Stimulated activated naive CD8-positive, alpha-beta T cell treated with anti-CD3 and anti-CD28 coated beads, Interleukin-15, amount 100 ng/mL, for 72 hours (primary cell): ENCODE data around the gene MYBPC1.
A peak's percentile ranks its signal among the peaks of the same experiment; 100 is the strongest.

Experiments used
- ATAC-seq: fragments of 150-1000 bp; cut with Tn5 transposase; 2 replicates; pipeline ENCODE4 v1.10.0; 2021; ENCODE audit warnings: mild to moderate bottlenecking, moderate library complexity
- DNase-seq, 2 donors: peaks; one replicate each; pipeline ENCODE4 v3.0.0; 2021 to 2022
- H3K27ac Mint-ChIP-seq, 2 donors: one replicate each; pipeline ENCODE4 v1.8.0; 2022; ENCODE audit warnings: mild to moderate bottlenecking in 2 of 2, mixed read lengths in 2 of 2, moderate library complexity in 2 of 2
- H3K27me3 Mint-ChIP-seq: one replicate; pipeline ENCODE4 v1.8.0; 2022; ENCODE audit warnings: mixed read lengths
- H3K4me1 Mint-ChIP-seq: one replicate; pipeline ENCODE4 v1.8.0; 2022; ENCODE audit warnings: mild to moderate bottlenecking, mixed read lengths
- H3K4me3 Mint-ChIP-seq, 2 donors: one replicate each; pipeline ENCODE4 v1.8.0; 2022; ENCODE audit warnings: mild to moderate bottlenecking in 2 of 2, mixed read lengths in 2 of 2, moderate library complexity in 1 of 2
- H3K9me3 Mint-ChIP-seq, 2 donors: one replicate each; pipeline ENCODE4 v1.8.0; 2022; ENCODE audit warnings: mixed read lengths in 2 of 2

The MYBPC1 gene

DNA sequence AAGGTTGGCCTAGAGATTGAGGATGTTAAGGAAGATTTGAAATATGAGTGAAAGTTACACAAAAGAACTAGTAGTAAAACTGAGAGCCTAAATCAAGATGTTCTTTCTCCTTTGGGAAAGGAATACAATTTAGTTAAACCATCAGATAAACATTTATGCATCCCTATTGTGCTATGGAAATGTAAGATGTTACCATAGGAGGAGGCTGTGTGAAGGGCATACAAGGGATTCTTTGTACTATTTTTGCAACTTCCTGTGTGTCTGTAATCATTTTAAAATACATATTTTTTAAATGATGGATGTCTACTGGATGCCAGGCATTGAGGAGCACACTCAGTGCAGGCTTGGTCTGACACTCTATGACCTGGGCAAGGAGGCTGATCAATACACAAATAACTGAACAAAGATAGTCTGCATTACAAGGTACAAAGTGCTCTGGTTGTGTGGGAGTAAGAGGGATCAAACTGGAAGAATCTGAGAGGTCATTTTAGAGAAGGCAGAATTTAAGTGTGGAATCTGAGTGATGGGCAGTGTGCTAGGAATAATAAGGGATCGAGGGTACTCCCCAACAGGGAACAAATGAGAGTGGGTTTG, 96.8 kb downstream of the MYBPC1 start:
- H3K27ac Mint-ChIP-seq = no peak overlapping the region
- no peaks in the 10 kb centered on the region for H3K27me3 Mint-ChIP-seq
- ATAC-seq (no peak), DNase-seq (no peak)
- H3K4me3 Mint-ChIP-seq = no peak overlapping the region
- H3K4me1 Mint-ChIP-seq = peaks cover 15% of the 10 kb centered on the region
- H3K9me3 Mint-ChIP-seq = no peaks in the 10 kb centered on the region

DNA sequence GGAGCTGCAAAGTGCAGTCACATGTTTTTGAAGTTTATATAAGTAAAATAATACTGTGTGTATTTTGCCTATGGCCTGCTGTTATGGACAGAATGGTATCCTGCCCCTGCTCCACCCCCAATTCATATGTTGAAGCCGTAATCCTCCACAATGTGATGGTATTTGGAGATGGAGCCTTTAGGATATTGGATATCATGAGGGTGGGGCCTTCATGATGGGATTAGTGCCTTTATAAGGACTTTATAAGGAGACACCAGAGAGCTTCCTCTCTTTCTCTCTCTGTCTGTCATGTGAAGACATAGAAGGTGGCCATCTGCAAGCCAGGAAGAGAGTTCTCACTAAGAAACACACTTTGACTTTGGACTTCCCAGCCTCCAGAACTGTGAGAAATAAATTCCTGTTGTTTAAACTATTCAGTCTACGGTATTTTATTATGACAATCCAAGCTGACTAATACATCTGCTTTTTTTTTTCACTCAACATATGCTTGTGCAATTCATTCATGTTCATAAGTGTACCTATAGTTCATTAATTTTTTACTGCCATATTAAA, 99.6 kb downstream of the MYBPC1 start:
- no peak overlapping the region for H3K4me3 Mint-ChIP-seq
- no peak overlapping the region for H3K27ac Mint-ChIP-seq
- DNase-seq (no peak), ATAC-seq (no peak)
- no peaks in the 10 kb centered on the region for H3K27me3 Mint-ChIP-seq
- H3K4me1 Mint-ChIP-seq = peaks cover 31% of the 10 kb centered on the region
- no peaks in the 10 kb centered on the region for H3K9me3 Mint-ChIP-seq

- peak overlapping the region in 1 of 2 donors; percentile 30 for H3K27ac Mint-ChIP-seq
- no peaks in the 10 kb centered on the region for H3K9me3 Mint-ChIP-seq
- H3K4me1 Mint-ChIP-seq = peaks cover 37% of the 10 kb centered on the region
- no peak for DNase-seq
- H3K27me3 Mint-ChIP-seq = no peaks in the 10 kb centered on the region
- H3K4me3 Mint-ChIP-seq = no peak overlapping the region
- ATAC-seq = no peak
Observed at GRCh38 chr12:101694986-101695385, 100.2 kb downstream of the MYBPC1 start.

DNA sequence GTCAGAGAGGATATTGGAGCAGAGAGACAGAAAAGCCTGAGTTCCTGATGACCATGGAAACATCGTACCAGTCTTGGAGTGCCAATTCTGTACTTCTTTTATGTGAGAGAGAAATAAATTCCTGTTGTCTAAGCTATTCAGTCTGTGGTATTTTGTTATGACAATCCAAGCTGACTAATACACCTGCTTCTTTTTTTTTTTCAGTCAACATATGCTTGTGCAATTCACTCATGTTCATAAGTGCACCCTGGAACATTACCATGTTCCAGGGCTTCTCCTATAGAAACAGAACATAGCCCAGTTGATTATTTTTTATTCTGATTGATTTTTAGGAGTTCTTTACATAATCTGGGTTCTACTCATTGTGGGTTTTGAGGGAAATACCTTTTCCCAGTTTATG, 100.9 kb downstream of the MYBPC1 start:
- peaks cover 43% of the 10 kb centered on the region for H3K4me1 Mint-ChIP-seq

GRCh38 chr12:101696251-101697196, 101.8 kb downstream of the MYBPC1 start:
- DNase-seq = peak in 1 of 2 donors; percentile 11
- H3K27me3 Mint-ChIP-seq = no peaks in the 10 kb centered on the region
- peak; percentile 22 for ATAC-seq
- no peaks in the 10 kb centered on the region for H3K9me3 Mint-ChIP-seq
- peak overlapping the region; percentile 86 to 89 for H3K4me3 Mint-ChIP-seq
- H3K4me1 Mint-ChIP-seq = peaks cover 43% of the 10 kb centered on the region
- H3K27ac Mint-ChIP-seq = peak overlapping the region; percentile 86 to 89

More for the DNA sequence above, 100.9 kb downstream of the MYBPC1 start:
- DNase-seq = no peak
- no peak overlapping the region for H3K27ac Mint-ChIP-seq
- no peak overlapping the region for H3K4me3 Mint-ChIP-seq
- H3K27me3 Mint-ChIP-seq = no peaks in the 10 kb centered on the region
- H3K9me3 Mint-ChIP-seq = no peaks in the 10 kb centered on the region
- no peak for ATAC-seq

GRCh38 chr12:101697197-101697929, 102.6 kb downstream of the MYBPC1 start, which contains the start of gene CHPT1:
TSS of gene CHPT1 (plus strand) at chr12:101697640. CDS start at chr12:101697862, 222 bp downstream.
- Mint-ChIP-seq H3K27me3 (no peaks in the 10 kb centered on the region), H3K27ac (peak within 1 kb of the TSS; percentile 88 to 93), H3K9me3 (no peaks in the 10 kb centered on the region), H3K4me3 (peak within 1 kb of the TSS; percentile 89 to 94), H3K4me1 (peaks cover 43% of the 10 kb centered on the region)
- DNase-seq (peak; percentile 64 to 71), ATAC-seq (peak; percentile 79)

- H3K27me3 Mint-ChIP-seq = no peaks in the 10 kb centered on the region
- peak overlapping the region; percentile 87 to 93 for H3K27ac Mint-ChIP-seq
- ATAC-seq = peak; percentile 45
- DNase-seq = peak in 1 of 2 donors; percentile 12
- H3K4me3 Mint-ChIP-seq = peak overlapping the region; percentile 89 to 94
- H3K9me3 Mint-ChIP-seq = no peaks in the 10 kb centered on the region
- H3K4me1 Mint-ChIP-seq = peaks cover 50% of the 10 kb centered on the region
Observed at GRCh38 chr12:101697930-101698799, 103.4 kb downstream of the MYBPC1 start.

- DNase-seq (peak in 1 of 2 donors; percentile 14), ATAC-seq (no peak)
- Mint-ChIP-seq H3K27me3 (no peaks in the 10 kb centered on the region), H3K4me1 (peaks cover 54% of the 10 kb centered on the region), H3K9me3 (no peaks in the 10 kb centered on the region), H3K4me3 (peak overlapping the region; percentile 89 to 94), H3K27ac (peak overlapping the region in 1 of 2 donors; percentile 93)
Observed at GRCh38 chr12:101698800-101699347, 104.1 kb downstream of the MYBPC1 start.

DNA sequence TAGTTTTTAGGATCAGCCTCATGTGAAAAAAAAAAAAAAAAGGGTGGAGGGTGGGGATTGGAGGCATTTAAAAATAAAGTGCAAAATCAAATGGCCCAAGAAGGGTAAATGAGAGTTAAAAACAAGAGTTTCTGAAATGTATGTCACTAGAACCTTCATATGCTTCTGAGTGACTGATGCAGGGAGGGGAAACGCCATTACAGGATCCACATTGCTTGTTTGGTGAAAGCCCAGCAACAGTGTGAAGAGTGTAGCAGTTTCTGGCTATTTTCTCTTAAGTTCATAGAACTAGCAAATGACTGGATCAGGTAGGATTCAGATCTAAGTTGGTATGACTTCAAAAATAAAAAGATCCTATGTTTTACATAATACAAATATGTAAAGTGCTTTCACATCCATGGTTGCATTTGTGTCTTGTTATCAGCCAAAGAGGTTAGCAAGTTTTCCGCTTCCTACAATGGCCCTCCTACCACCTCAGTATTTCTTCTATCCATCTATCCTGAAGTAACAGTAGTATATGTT, 105.6 kb downstream of the MYBPC1 start:
- DNase-seq (no peak), ATAC-seq (no peak)
- H3K4me3 Mint-ChIP-seq = no peak overlapping the region
- H3K9me3 Mint-ChIP-seq = no peaks in the 10 kb centered on the region
- H3K4me1 Mint-ChIP-seq = peaks cover 51% of the 10 kb centered on the region
- no peak overlapping the region for H3K27ac Mint-ChIP-seq
- no peaks in the 10 kb centered on the region for H3K27me3 Mint-ChIP-seq

DNA sequence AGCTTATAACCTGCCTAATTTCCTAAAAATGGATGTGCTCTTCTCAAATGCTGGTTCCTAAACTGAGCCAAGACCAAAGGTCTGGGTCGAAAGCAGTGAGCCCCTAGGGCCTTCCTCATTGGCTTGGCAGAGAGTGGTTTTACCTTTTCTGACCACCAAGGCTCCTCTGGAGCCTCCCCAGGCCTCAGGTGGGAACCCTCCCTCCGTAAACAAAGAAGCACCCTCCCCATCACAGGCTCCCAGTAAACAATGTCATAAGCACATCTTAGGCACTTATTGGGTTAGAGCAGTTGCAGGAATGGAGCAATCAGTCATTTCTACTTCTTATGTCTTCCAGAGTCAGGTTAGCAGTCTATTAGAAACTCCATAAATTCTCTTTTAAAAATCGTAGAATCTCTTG, 108.7 kb downstream of the MYBPC1 start:
- peaks cover 32% of the 10 kb centered on the region for H3K4me1 Mint-ChIP-seq
- no peaks in the 10 kb centered on the region for H3K27me3 Mint-ChIP-seq
- no peak for DNase-seq
- H3K9me3 Mint-ChIP-seq = no peaks in the 10 kb centered on the region
- H3K4me3 Mint-ChIP-seq = no peak overlapping the region
- no peak overlapping the region for H3K27ac Mint-ChIP-seq
- ATAC-seq = no peak

DNA sequence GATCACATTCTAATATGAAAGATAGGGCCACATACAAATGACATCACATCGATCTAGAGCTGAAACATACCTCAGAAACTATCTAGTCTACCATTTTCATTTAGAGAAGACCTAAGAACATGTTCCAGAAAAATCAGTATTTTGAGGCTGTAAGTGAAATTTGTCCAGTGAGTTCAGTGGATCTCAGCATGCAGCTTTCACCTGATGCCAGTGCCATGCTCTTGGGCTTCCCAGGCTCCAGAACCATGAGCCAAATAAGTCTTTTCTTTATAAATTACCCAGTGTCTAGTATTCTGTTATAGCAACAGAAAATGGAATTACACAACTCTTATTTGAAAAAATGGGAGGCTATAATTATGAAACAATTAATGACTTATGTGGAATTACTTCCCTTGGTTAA, 111.6 kb downstream of the MYBPC1 start:
- no peak overlapping the region for H3K4me3 Mint-ChIP-seq
- no peak for ATAC-seq
- H3K4me1 Mint-ChIP-seq = peaks cover 28% of the 10 kb centered on the region
- H3K9me3 Mint-ChIP-seq = no peaks in the 10 kb centered on the region
- no peaks in the 10 kb centered on the region for H3K27me3 Mint-ChIP-seq
- H3K27ac Mint-ChIP-seq = no peak overlapping the region
- no peak for DNase-seq

DNA sequence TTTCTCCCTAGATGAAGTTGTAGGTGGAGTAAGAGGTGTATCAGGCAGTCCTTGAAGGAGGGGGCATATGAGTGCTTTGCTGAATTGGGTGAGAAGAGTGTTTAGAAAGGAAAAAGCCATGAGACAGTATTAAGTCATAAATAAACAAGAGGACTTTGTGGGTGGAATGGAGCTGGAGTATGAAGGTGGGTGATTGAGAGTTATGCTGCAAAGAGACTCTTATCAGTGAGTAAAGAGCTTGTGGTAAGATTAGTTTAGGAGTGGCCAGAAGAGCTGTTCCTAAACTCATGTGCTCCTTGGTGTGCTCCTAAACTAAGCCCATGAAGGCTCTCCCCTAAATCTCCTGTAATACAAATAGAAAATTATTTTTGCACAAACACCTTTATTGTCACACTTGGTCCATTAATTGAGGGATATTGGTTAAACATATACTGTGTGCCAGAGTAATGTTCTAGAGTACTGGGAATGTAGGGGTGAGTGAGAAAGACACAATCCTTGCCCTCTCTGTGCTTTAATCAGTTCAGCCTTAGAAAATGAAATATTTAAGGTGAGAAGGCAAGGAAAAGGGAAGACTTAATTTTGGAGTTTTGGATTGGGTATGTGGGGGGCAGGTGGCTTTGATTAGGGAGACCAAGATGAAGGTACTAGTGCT, 112.5 kb downstream of the MYBPC1 start:
- Mint-ChIP-seq H3K9me3 (no peaks in the 10 kb centered on the region), H3K27ac (no peak overlapping the region), H3K4me1 (peaks cover 28% of the 10 kb centered on the region), H3K4me3 (no peak overlapping the region), H3K27me3 (no peaks in the 10 kb centered on the region)
- ATAC-seq = no peak
- DNase-seq = no peak

DNA sequence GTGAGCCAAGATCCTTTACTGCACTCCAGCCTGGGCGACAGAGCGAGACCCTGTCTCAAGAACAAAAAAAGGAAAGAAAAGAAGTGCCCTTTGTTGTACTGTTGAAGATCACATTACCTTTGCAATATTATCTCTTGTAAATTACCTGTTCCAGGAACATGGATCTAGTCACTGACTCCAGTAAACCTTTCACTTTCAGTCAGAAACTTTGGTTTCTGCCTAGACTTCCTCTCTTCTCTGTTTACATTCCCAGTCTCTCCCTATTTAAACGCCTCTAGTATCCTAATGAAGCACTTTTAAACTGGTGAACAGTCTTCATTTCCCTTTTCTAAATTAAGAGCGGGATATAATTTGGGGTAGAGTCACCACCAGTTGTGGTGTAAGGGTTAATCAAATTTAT, 115.5 kb downstream of the MYBPC1 start:
- no peak overlapping the region for H3K4me3 Mint-ChIP-seq
- no peaks in the 10 kb centered on the region for H3K27me3 Mint-ChIP-seq
- no peak overlapping the region for H3K27ac Mint-ChIP-seq
- H3K4me1 Mint-ChIP-seq = peaks cover 17% of the 10 kb centered on the region
- no peak for DNase-seq
- no peaks in the 10 kb centered on the region for H3K9me3 Mint-ChIP-seq
- no peak for ATAC-seq
